ENCODE data around the gene KIF3A. TPM values are rescaled to one million over a fixed set of nuclear protein-coding genes. Genes with fewer than 3 reads are reported as not detected.

Gene KIF3A
- total RNA-seq, 1 donor, result 13.0 TPM

GRCh38 chr5:132754947-132755346, 17.6 kb upstream of the KIF3A start:
- peak; percentile 52 for DNase-seq (ENCODE audit: low read depth)
- no peak overlapping the region for H3K4me3 ChIP-seq (ENCODE audit: low read depth, low read length)
- TF ChIP-seq, protein P1, sequence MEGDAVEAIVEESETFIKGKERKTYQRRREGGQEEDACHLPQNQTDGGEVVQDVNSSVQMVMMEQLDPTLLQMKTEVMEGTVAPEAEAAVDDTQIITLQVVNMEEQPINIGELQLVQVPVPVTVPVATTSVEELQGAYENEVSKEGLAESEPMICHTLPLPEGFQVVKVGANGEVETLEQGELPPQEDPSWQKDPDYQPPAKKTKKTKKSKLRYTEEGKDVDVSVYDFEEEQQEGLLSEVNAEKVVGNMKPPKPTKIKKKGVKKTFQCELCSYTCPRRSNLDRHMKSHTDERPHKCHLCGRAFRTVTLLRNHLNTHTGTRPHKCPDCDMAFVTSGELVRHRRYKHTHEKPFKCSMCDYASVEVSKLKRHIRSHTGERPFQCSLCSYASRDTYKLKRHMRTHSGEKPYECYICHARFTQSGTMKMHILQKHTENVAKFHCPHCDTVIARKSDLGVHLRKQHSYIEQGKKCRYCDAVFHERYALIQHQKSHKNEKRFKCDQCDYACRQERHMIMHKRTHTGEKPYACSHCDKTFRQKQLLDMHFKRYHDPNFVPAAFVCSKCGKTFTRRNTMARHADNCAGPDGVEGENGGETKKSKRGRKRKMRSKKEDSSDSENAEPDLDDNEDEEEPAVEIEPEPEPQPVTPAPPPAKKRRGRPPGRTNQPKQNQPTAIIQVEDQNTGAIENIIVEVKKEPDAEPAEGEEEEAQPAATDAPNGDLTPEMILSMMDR (IDR thresholded peaks at IDR 0.05; ENCODE audit: insufficient read depth, low read depth, low read length), result peak; percentile 48

GRCh38 chr5:132754111-132754510, 16.8 kb upstream of the KIF3A start:
- H3K4me3 ChIP-seq (ENCODE audit: low read depth, low read length), result no peak overlapping the region
- TF ChIP-seq, protein P1 (IDR thresholded peaks at IDR 0.05; ENCODE audit: insufficient read depth, low read depth, low read length), result no peak
- DNase-seq (ENCODE audit: low read depth), result no peak

- no peak overlapping the region for H3K4me3 ChIP-seq (ENCODE audit: low read depth, low read length)
- TF ChIP-seq, protein P1 (IDR thresholded peaks at IDR 0.05; ENCODE audit: insufficient read depth, low read depth, low read length), result peak; percentile 30
- DNase-seq (ENCODE audit: low read depth), result no peak
These were observed 16.0 kb upstream of the KIF3A start for GRCh38 chr5:132753135-132753987.

DNA sequence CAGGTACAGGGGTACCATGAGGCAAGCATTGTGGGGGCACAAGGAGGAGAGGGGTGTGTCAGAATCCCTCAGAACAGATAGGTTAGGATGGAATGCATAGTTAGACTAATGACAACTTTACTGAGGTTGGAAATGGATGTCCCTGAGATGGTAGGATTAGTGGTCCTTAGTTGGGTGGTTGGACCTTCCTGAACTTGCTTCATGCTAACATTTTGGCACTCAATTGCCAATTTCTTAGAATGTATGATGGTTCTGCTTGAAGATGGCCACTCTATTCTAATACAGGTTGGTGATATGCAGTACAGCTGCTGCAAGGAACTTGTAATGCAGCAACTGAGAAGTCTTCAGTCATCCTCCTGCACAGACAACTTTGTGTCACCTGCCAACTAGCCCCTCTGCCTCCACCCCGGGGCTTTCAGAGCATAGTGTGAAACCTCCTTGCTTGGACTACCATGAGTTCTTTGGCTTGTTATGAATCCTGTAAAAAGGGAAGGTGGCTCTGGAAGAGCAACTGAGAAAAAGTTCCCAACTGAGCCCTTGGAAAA, 15.3 kb upstream of the KIF3A start:
- no peak overlapping the region for H3K4me3 ChIP-seq (ENCODE audit: low read depth, low read length)
- TF ChIP-seq, protein P1 (IDR thresholded peaks at IDR 0.05; ENCODE audit: insufficient read depth, low read depth, low read length), result no peak
- DNase-seq (ENCODE audit: low read depth), result no peak

DNA sequence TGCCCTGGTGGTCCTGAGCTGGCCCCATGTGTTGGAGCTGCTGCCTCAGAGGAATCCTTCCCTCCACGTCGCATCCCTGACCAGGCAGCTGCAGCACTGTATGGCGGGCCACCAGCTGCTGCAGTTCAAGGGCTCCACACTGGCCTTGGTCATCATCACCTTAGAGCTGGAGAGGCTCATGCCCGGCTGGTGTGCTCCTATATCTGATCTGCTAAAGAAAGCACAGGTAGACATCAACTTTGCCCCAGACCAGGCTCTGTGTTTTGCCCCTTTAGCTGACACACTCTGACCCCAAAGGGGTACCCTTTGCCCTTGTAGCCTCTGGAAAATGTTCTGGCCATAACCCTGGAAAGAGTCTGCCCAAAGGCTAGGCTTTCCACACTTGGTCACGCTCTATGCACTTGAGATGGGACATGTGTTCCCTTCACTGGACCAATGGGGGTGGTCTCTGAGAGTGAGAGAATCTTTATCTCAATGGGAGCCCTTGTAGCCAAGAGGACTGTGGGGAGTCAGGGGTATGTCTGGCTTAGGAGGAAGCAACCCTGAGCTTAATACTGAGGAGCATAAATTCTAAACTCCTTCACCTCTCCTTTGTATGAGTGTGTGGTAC, 14.7 kb upstream of the KIF3A start:
- no peak overlapping the region for H3K4me3 ChIP-seq (ENCODE audit: low read depth, low read length)
- TF ChIP-seq, protein P1 (IDR thresholded peaks at IDR 0.05; ENCODE audit: insufficient read depth, low read depth, low read length), result no peak
- no peak for DNase-seq (ENCODE audit: low read depth)

GRCh38 chr5:132751444-132751843, 14.1 kb upstream of the KIF3A start:
- DNase-seq (ENCODE audit: low read depth), result peak; percentile 72
- TF ChIP-seq, protein P1 (IDR thresholded peaks at IDR 0.05; ENCODE audit: insufficient read depth, low read depth, low read length), result no peak
- no peak overlapping the region for H3K4me3 ChIP-seq (ENCODE audit: low read depth, low read length)
